BLaER1 treated with 17β-estradiol and CSF1 and Interleukin-3, amounts not matched to agents 10 nM and 100 nM (cell line): ENCODE results near the gene VPS29.

Experiments
- H3K27ac ChIP-seq, 11 experiments: shearing (Covaris generic); formaldehyde crosslinking; 2 replicates each; pipeline ENCODE4 v1.8.1; 2022
- H3K27me3 ChIP-seq, 11 experiments: shearing (Covaris generic); formaldehyde crosslinking; 2 replicates each; pipeline ENCODE4 v1.8.1; 2022
- H3K36me3 ChIP-seq, 11 experiments: shearing (Covaris generic); formaldehyde crosslinking; 2 replicates each; pipeline ENCODE4 v1.8.1; 2022
- H3K4me1 ChIP-seq, 10 experiments: shearing (Covaris generic); formaldehyde crosslinking; 2 replicates each; pipeline ENCODE4 v1.8.1; 2022
- H3K4me2 ChIP-seq, 11 experiments: shearing (Covaris generic); formaldehyde crosslinking; 2 replicates each; pipeline ENCODE4 v1.8.1; 2022
- H3K4me3 ChIP-seq, 10 experiments: shearing (Covaris generic); formaldehyde crosslinking; 2 replicates each; pipeline ENCODE4 v1.8.1; 2022
- H3K9ac ChIP-seq, 11 experiments: shearing (Covaris generic); formaldehyde crosslinking; 2 replicates each; pipeline ENCODE4 v1.8.1; 2022
- H3K9me3 ChIP-seq, 11 experiments: shearing (Covaris generic); formaldehyde crosslinking; replicated peaks in 1 of 11; 2 replicates each; pipeline ENCODE4 v1.8.1; 2022
- H4K20me1 ChIP-seq, 11 experiments: shearing (Covaris generic); formaldehyde crosslinking; 2 replicates each; pipeline ENCODE4 v1.8.1; 2022
- Cebpa-rat ChIP-seq, 11 experiments: shearing (Covaris generic); IDR thresholded peaks; 2 replicates each; pipeline ENCODE4 v1.8.1; 2022

VPS29 gene

DNA sequence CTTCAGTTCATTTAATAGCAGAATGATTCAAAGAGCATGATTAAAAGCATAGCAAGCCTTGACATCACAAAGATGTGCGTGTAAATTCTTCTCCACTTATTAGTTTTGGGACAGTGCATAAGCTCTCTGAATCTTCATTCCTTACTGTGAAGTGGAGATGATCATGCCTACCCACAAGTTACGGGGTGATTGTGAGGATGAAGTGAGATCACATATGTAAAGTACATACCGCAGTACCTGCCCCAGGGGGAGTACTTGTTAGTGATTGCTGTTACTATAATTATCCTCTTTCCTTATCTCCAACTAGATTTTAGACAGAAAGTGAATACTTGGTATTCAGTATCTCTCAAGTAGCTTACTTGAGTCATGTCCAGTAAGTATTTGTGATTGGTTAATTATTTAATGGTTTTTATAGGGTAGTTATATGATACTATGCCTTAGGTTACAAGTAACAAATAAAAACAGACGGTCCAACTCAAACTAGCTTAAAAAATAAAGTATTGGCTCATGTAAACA is 6.2 kb upstream of the VPS29 start:
- Histone ChIP-seq H3K4me2 (no peak overlapping the region), H3K27ac (no peak overlapping the region), H3K36me3 (no peaks in the 10 kb centered on the region), H4K20me1 (no peaks in the 10 kb centered on the region), H3K9me3 (no peaks in the 10 kb centered on the region), H3K27me3 (no peaks in the 10 kb centered on the region), H3K9ac (0 out of 22 replicates have a peak overlapping the region, but pooled peaks of 1 of the 11 experiments have one; percentile 29), H3K4me1 (peaks cover 0 to 4% (median under 1%) of the 10 kb centered on the region in 10 experiments; a peak in 5 of 20 replicates), H3K4me3 (no peak overlapping the region)
- no peak for TF ChIP-seq Cebpa-rat (IDR thresholded peaks at IDR 0.05)

DNA sequence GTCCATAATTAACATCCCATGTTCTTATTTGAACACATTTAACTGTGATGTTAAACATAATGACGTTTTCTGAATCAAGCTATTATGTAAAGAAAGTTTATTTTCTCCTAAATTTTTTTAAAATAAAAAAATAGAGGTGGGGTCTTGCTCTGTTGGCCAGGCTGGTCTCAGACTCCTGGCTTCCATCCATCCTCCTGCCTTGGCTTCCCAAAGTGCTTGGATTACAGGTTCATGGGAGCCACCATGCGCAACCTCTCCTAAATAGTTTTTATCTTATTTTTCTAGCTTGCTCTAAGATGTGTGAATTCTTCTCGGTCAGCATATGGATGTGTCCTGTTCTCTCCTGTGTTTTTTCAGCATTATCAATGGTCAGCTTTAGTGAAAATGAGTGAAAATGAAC is 3.4 kb upstream of the VPS29 start:
- no peaks in the 10 kb centered on the region for H3K27me3 ChIP-seq
- H3K36me3 ChIP-seq, result peaks cover 0 to 2% (median 0%) of the 10 kb centered on the region in 11 experiments; a peak in 4 of 22 replicates
- no peak overlapping the region for H3K27ac ChIP-seq
- peaks cover 10 to 15% (median 12%) of the 10 kb centered on the region in 10 experiments for H3K4me1 ChIP-seq
- no peak overlapping the region for H3K9ac ChIP-seq
- H3K4me3 ChIP-seq, result no peak overlapping the region
- no peak for TF ChIP-seq Cebpa-rat (IDR thresholded peaks at IDR 0.05)
- no peaks in the 10 kb centered on the region for H4K20me1 ChIP-seq
- H3K9me3 ChIP-seq, result no peaks in the 10 kb centered on the region
- H3K4me2 ChIP-seq, result no peak overlapping the region

DNA sequence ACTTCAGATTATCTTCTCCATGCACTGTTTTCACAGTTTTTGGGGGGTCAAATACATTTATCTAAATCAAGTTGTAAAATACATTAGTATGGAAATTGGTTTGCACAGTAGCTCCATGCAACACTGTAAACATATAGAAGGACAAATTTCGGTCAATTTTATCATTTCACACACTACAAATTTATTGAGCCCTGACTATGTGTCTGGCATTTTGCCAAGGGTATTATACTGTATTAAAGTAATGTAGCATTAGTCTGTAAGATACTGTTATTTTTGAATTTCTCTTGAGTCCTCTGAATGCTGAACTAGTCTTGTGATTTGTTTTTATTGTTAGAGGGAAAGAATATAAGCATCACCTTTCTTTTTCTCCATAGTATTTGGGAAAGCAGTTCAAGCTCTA is 1.5 kb upstream of the VPS29 start:
- H3K9ac ChIP-seq, result no peak overlapping the region
- TF ChIP-seq Cebpa-rat (IDR thresholded peaks at IDR 0.05), result no peak
- H4K20me1 ChIP-seq, result peaks cover 0 to 9% (median 0%) of the 10 kb centered on the region in 11 experiments; a peak in 2 of 22 replicates
- H3K9me3 ChIP-seq, result no peaks in the 10 kb centered on the region
- no peak overlapping the region for H3K27ac ChIP-seq
- peaks cover 0 to 21% (median 10%) of the 10 kb centered on the region in 11 experiments; a peak in 9 of 22 replicates for H3K36me3 ChIP-seq
- no peak overlapping the region for H3K4me2 ChIP-seq
- H3K27me3 ChIP-seq, result no peaks in the 10 kb centered on the region
- H3K4me1 ChIP-seq, result peaks cover 21 to 32% (median 29%) of the 10 kb centered on the region in 10 experiments
- no peak overlapping the region for H3K4me3 ChIP-seq

DNA sequence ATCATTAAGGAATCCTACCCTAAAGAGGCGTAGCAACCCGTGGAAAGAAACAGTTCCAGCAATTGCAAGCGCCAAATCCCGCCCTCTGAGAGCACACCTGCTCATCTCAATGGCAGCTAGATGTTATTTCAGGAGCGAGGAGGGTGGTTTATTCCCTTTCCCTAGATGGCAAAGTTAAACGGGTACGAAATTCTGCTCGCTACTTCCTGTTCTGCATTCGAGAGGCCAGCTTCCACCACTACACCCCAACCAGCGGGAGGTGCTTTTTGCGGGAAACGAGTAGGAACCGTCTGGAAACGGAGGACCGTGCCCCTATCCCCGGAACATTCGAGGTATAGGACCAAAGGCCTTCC is 536 bp downstream of the VPS29 start:
- no peaks in the 10 kb centered on the region for H3K27me3 ChIP-seq
- no peak for TF ChIP-seq Cebpa-rat (IDR thresholded peaks at IDR 0.05)
- H3K9ac ChIP-seq, result peak overlapping the region; percentile 93 to 98 (median 98)
- peaks cover 21 to 41% (median 32%) of the 10 kb centered on the region in 10 experiments for H3K4me1 ChIP-seq
- no peaks in the 10 kb centered on the region for H3K9me3 ChIP-seq
- peaks cover 0 to 27% (median 5%) of the 10 kb centered on the region in 11 experiments; a peak in 8 of 22 replicates for H4K20me1 ChIP-seq
- peak overlapping the region; percentile 81 to 97 (median 93) for H3K4me2 ChIP-seq
- H3K36me3 ChIP-seq, result peaks cover 4 to 42% (median 25%) of the 10 kb centered on the region in 11 experiments; a peak in 19 of 22 replicates
- H3K27ac ChIP-seq, result peak overlapping the region; percentile 93 to 98 (median 97)
- peak overlapping the region; percentile 72 to 98 (median 88) for H3K4me3 ChIP-seq

DNA sequence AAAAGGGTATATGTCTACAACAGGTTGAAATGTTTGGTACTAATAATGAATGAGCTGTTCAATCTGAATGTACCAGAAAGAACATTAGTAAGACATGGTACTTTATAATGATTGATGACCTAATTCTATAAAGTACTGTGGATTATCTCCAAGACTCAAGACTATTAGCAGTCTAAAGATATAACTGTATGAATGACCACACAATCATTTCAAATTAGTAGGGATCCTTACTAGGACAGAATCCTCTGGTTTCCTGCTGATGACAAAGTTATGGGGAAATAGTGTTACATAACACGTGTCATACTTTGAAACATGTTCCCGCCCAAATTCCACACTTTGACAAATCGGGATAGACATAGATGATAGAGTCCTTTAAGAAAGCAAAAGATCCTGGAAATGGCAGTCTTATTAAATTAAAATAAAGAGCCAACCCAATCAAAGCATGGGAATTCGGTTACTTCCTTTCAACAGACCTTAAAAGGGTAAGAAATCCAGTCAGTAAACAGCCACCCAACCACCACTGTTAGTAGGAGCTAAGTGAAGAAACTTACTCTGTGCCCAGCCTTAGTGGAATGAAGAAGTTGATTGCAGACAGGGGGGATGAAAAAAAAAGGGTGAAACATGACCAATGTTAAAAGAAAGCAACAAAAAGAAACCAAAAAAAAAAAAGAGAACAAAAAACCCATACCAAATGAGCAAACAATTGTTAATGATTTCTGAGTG is 2.8 kb downstream of the VPS29 start:
- Histone ChIP-seq H3K27me3 (no peaks in the 10 kb centered on the region), H3K4me1 (peaks cover 21 to 41% (median 32%) of the 10 kb centered on the region in 10 experiments), H3K27ac (peak overlapping the region in 10 of 11 experiments; percentile 3 to 98 (median 98); a peak in 15 of 22 replicates), H3K9ac (peak overlapping the region in 7 of 11 experiments; percentile 13 to 98 (median 52); a peak in 12 of 22 replicates), H3K36me3 (peaks cover 25 to 64% (median 43%) of the 10 kb centered on the region in 11 experiments), H3K4me3 (peak overlapping the region in 3 of 10 experiments; percentile 72 to 89 (median 85); a peak in 5 of 20 replicates), H4K20me1 (peaks cover 0 to 48% (median 5%) of the 10 kb centered on the region in 11 experiments; a peak in 8 of 22 replicates), H3K4me2 (peak overlapping the region in 9 of 11 experiments; percentile 6 to 97 (median 83); a peak in 14 of 22 replicates), H3K9me3 (no peaks in the 10 kb centered on the region)
- no peak for TF ChIP-seq Cebpa-rat (IDR thresholded peaks at IDR 0.05)

DNA sequence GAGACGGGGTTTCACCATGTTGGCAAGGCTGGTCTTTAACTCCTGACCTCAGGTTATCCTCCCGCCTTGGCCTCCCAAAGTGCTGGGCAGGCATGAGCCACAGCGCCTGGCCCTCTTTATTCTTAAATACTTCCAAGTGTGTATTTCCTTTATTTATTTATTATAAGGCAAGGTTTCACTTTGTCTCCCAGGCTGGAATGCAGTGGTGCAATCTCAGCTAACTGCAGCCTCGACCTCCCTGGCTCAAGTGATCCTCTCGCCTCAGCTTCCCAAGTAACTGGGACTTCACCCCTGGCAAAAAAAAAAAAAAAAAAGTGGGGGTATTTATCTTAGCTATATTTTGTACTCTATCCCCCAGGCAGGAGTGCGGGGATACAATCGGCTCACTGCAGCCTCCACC is 26.5 kb downstream of the VPS29 start:
- no peak for TF ChIP-seq Cebpa-rat (IDR thresholded peaks at IDR 0.05)
- H3K4me1 ChIP-seq, result peaks cover 10 to 29% (median 20%) of the 10 kb centered on the region in 10 experiments; a peak in 19 of 20 replicates
- H3K9me3 ChIP-seq, result no peaks in the 10 kb centered on the region
- H3K4me3 ChIP-seq, result no peak overlapping the region
- H3K36me3 ChIP-seq, result peaks cover 19 to 100% (median 79%) of the 10 kb centered on the region in 11 experiments
- no peak overlapping the region for H3K9ac ChIP-seq
- no peak overlapping the region for H3K4me2 ChIP-seq
- peaks cover 0 to 29% (median 6%) of the 10 kb centered on the region in 11 experiments; a peak in 8 of 22 replicates for H4K20me1 ChIP-seq
- no peaks in the 10 kb centered on the region for H3K27me3 ChIP-seq
- H3K27ac ChIP-seq, result no peak overlapping the region

DNA sequence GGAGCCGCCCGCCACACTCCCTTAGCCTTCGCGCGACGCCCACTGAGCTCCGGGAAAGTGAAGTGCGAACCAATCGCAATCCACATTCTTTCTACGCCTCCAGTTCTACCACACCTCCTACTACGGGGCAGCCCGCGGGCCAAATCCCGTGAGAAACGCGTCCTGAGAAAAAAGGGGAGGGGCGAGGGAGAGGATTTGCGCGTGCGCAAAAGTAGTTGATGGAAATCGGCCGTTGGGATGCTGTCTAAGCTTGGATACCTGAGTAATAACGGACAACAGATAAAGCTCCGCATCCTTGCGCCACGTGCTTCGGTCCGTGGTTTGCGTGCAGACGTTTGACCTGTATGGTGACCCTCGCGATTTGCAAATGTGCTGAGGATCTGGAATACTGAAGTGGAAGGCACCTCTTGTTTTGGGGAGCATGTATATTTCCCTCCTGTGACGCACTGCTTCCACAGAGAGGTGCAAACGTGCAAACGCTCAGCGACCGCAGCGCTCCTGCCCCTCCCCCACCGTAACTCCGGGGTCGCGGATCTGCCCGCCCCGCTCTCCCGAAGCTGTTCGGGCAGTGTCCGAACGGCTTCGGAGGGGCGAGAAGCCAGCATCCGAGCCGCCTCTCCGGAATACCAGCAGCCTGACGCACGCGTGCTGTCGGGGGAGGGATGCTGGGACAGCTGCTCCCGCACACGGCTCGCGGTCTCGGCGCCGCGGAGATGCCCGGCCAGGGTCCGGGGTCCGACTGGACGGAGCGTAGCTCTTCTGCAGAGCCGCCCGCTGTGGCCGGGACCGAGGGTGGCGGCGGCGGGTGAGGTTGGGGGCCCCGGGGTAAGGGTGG is 33.5 kb downstream of the VPS29 start, which contains the start of the genes FAM216A and GPN3:
TSS of gene FAM216A (plus strand) at position 632 of the 835 bp plus-strand sequence. CDS start at position 663, 31 bp downstream.
TSS of gene GPN3 (minus strand) at position 44 of the 835 bp plus-strand sequence. CDS start 54 bp downstream, outside the sequence.
- H3K4me1 ChIP-seq, result peaks cover 32 to 74% (median 58%) of the 10 kb centered on the region in 10 experiments
- H3K36me3 ChIP-seq, result peaks cover 24 to 60% (median 37%) of the 10 kb centered on the region in 11 experiments
- H4K20me1 ChIP-seq, result peaks cover 0 to 12% (median 0%) of the 10 kb centered on the region in 11 experiments; a peak in 2 of 22 replicates
- no peak for TF ChIP-seq Cebpa-rat (IDR thresholded peaks at IDR 0.05)
- H3K9me3 ChIP-seq, result no peaks in the 10 kb centered on the region
- peak within 1 kb of the TSS; percentile 75 to 100 (median 98) for H3K27ac ChIP-seq
- H3K9ac ChIP-seq, result peak within 1 kb of the TSS; percentile 89 to 99 (median 97)
- no peaks in the 10 kb centered on the region for H3K27me3 ChIP-seq
- H3K4me3 ChIP-seq, result peak within 1 kb of the TSS; percentile 73 to 90 (median 81)
- H3K4me2 ChIP-seq, result peak within 1 kb of the TSS; percentile 85 to 95 (median 93)

DNA sequence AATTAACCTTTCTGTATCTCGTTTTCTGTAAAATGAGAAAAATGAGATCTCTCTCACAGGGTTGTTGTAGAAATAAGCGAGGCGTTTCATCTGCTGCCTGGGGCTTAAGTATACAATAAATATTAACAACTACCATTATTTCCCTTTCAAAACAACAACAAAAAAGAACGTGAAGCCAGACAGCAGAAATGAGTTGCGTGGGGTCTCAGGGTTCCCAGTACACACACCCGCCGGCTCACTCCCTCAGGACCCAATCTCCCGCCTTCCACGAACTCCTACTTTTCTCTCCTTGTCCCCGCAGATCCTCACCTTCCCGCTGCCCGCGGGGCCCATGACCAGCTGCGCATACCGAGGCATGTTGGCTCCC is 34.1 kb downstream of the VPS29 start:
- H3K4me2 ChIP-seq, result peak overlapping the region; percentile 82 to 95 (median 93)
- H3K27ac ChIP-seq, result peak overlapping the region; percentile 70 to 100 (median 98)
- H3K4me1 ChIP-seq, result peaks cover 29 to 70% (median 54%) of the 10 kb centered on the region in 10 experiments
- peak overlapping the region; percentile 73 to 90 (median 81) for H3K4me3 ChIP-seq
- peaks cover 27 to 60% (median 38%) of the 10 kb centered on the region in 11 experiments for H3K36me3 ChIP-seq
- peaks cover 0 to 12% (median 0%) of the 10 kb centered on the region in 11 experiments; a peak in 2 of 22 replicates for H4K20me1 ChIP-seq
- H3K9ac ChIP-seq, result peak overlapping the region; percentile 89 to 99 (median 97)
- H3K9me3 ChIP-seq, result no peaks in the 10 kb centered on the region
- H3K27me3 ChIP-seq, result no peaks in the 10 kb centered on the region
- no peak for TF ChIP-seq Cebpa-rat (IDR thresholded peaks at IDR 0.05)
